ENCODE measurements around the gene FBXO17. TPM values are rescaled to one million over a fixed set of nuclear protein-coding genes. Genes with fewer than 3 reads are reported as not detected.
A peak's percentile ranks its signal among the peaks of the same experiment; 100 is the strongest.

FBXO17 gene
- total RNA-seq, 1 donor from 2014 or later: 13.3 TPM

GRCh38 chr19:38933544-38933943 lies 42.0 kb downstream of the FBXO17 start:
- no peak for TF ChIP-seq CTCF (IDR thresholded peaks at IDR 0.05)
- no peak for DNase-seq
- ATAC-seq: no peak
- Histone ChIP-seq H3K27ac (no peak overlapping the region), H3K4me3 (no peak overlapping the region), H3K9me3 (no peaks in the 10 kb centered on the region), H3K4me1 (peaks cover 15% of the 10 kb centered on the region), H3K36me3 (peaks cover 8% of the 10 kb centered on the region), H3K27me3 (no peaks in the 10 kb centered on the region)
- intact Hi-C loops (cut with DNase I): no loop called here

- Histone ChIP-seq H3K4me1 (peaks cover 15% of the 10 kb centered on the region), H3K4me3 (no peak overlapping the region), H3K27me3 (no peaks in the 10 kb centered on the region), H3K9me3 (no peaks in the 10 kb centered on the region), H3K27ac (no peak overlapping the region), H3K36me3 (peaks cover 8% of the 10 kb centered on the region)
- intact Hi-C loops (cut with DNase I): no loop called here
- TF ChIP-seq CTCF (IDR thresholded peaks at IDR 0.05): peak; percentile 28
- ATAC-seq (no peak), DNase-seq (no peak)
Observed at GRCh38 chr19:38932425-38933179, 42.9 kb downstream of the FBXO17 start.

GRCh38 chr19:38931521-38931793 lies 44.1 kb downstream of the FBXO17 start:
- no peaks in the 10 kb centered on the region for H3K27me3 ChIP-seq
- H3K36me3 ChIP-seq: peaks cover 8% of the 10 kb centered on the region
- no peaks in the 10 kb centered on the region for H3K9me3 ChIP-seq
- H3K4me3 ChIP-seq: peak overlapping the region; percentile 83
- no peak for ATAC-seq
- TF ChIP-seq CTCF (IDR thresholded peaks at IDR 0.05): no peak
- H3K27ac ChIP-seq: peak overlapping the region; percentile 86
- peaks cover 15% of the 10 kb centered on the region for H3K4me1 ChIP-seq
- DNase-seq: no peak
- intact Hi-C loops (cut with DNase I): no loop called here

GRCh38 chr19:38930776-38931520 lies 44.6 kb downstream of the FBXO17 start, which contains the start of gene MRPS12:
Gene MRPS12 (plus strand): TSS chr19:38930944. CDS start chr19:38931295, 351 bp downstream.
- intact Hi-C loops (cut with DNase I): no loop called here
- Histone ChIP-seq H3K4me3 (peak within 1 kb of the TSS; percentile 83), H3K27me3 (no peaks in the 10 kb centered on the region), H3K4me1 (peaks cover 15% of the 10 kb centered on the region), H3K9me3 (no peaks in the 10 kb centered on the region), H3K36me3 (peaks cover 8% of the 10 kb centered on the region), H3K27ac (peak within 1 kb of the TSS; percentile 86)
- ATAC-seq: peak; percentile 97
- no peak for TF ChIP-seq CTCF (IDR thresholded peaks at IDR 0.05)
- peak; percentile 99 for DNase-seq

GRCh38 chr19:38929929-38930775 lies 45.4 kb downstream of the FBXO17 start, which contains the start of gene SARS2:
Gene SARS2 (minus strand): TSS chr19:38930763. CDS start chr19:38930736, 27 bp downstream.
- H3K4me3 ChIP-seq: peak within 1 kb of the TSS; percentile 83
- H3K4me1 ChIP-seq: peaks cover 15% of the 10 kb centered on the region
- peak; percentile 97 for DNase-seq
- no peaks in the 10 kb centered on the region for H3K9me3 ChIP-seq
- intact Hi-C loops (cut with DNase I): no loop called here
- H3K27ac ChIP-seq: peak within 1 kb of the TSS; percentile 86
- no peaks in the 10 kb centered on the region for H3K27me3 ChIP-seq
- peak; percentile 98 for TF ChIP-seq CTCF (IDR thresholded peaks at IDR 0.05)
- H3K36me3 ChIP-seq: peaks cover 16% of the 10 kb centered on the region
- ATAC-seq: peak; percentile 93
